Body of pancreas (tissue), 4 donors: ENCODE measurements around the gene MPHOSPH8.

Source experiments
- CTCF ChIP-seq, 7 experiments: fragments of 450-650 bp in 4 of 7; fragments of 200-600 bp in 3 of 7; sonication (generic) in 3 of 7; IDR thresholded peaks; one replicate each; pipeline ENCODE4 v1.5.1; 2016 to 2019; ENCODE audit warnings: antibody characterized with exemption in 7 of 7
- POLR2A ChIP-seq, 3 donors: fragments of 450-650 bp; IDR thresholded peaks; one replicate each; pipeline ENCODE4 v1.6.1; 2016; ENCODE audit warnings: antibody characterized with exemption in 3 of 3, mild to moderate bottlenecking in 2 of 3

GRCh38 chr13:19591864-19592263 is 41.6 kb upstream of the MPHOSPH8 start:
- TF ChIP-seq CTCF (IDR thresholded peaks at IDR 0.05) = no peak
- no peak for TF ChIP-seq POLR2A (IDR thresholded peaks at IDR 0.05)
